Kidney capillary endothelial cell (primary cell): Measurements from ENCODE around the gene KRT28.
"Not testable (repeated sequence)": the region's sequence is repeated elsewhere in the genome, so short reads cannot be mapped to it uniquely, and the experiment has no call there.

Experiments used
- DNase-seq: peaks from one replicate; pipeline ENCODE4 v3.0.0-alpha.2; 2018; ENCODE audit warnings: low spot score

KRT28 gene

DNA sequence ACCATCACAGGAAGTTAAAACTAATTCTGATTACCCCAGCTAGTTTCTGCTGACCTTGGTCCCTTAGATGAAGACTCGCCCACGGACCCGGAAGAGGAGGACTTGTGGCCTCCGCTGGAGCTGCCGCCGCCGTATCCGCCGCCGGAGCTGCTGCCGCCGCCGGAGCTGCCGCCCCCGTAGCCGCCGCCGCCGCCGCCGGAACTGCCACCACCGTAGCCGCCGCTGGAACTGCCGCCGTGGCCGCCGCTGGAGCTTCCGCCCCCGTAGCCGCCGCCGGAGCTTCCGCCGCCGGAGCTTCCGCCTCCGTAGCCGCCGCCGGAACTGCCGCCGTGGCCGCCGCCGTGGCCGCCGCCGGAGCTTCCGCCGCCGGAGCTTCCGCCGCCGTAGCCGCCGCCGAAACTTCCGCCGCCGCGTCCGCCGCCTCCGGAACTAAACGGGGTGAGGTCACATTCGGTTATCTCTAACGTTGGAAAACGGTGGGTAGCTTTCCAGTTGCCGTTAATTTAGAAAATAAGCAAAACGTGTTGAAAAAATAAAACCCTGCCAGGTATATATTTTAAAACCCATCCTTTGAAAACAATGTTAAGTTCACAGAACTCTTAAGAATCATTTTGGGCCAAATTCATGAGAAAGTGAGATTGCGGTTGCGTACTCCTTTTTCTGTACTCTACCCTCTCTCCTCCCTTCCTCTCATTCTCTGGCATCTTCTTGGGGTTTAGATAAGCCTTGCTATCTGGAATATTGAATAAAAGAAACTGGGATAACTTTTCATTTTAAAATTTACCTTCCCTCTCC lies 19.2 kb upstream of the KRT28 start:
- peak; percentile 59 for DNase-seq

DNA sequence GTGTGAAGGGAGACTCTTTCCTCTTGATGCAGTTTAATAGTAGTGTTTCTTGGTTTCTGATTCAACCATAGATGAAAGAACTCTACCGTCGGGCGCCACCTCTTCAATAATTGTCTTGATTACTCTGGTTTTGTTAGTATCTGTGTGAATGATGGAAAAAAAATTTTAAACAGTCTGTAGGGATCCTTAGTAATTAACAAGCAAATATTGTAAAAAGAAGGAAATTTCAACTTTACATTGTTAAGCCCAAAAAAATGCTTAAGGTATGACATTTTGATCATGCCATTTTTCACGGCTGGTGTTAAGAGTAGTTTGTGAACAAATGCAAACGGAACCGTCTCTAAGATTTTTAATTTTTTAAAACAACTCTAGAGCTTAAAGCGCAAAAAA lies 18.6 kb upstream of the KRT28 start:
- no peak for DNase-seq

GRCh38 chr17:40817103-40817682 lies 17.4 kb upstream of the KRT28 start:
- no peak for DNase-seq

DNA sequence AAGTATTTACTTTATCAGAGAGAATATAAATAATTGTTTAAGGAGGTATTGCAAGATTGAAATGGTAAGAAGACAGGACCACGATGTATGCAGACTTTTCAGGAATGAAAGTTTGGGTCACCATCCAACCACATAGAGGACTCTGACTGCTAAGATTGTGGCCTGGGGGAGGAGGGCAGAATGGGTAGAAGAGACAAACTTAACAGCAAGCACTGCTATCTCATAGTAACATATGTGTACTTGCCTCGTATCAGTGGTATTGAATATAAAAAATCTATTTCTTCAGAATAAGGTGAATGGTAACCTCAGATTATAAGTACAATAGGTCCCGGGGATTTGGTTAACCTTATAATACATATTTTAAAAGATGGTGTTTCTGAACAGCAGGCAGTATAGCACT lies 16.8 kb upstream of the KRT28 start:
- no peak for DNase-seq

DNA sequence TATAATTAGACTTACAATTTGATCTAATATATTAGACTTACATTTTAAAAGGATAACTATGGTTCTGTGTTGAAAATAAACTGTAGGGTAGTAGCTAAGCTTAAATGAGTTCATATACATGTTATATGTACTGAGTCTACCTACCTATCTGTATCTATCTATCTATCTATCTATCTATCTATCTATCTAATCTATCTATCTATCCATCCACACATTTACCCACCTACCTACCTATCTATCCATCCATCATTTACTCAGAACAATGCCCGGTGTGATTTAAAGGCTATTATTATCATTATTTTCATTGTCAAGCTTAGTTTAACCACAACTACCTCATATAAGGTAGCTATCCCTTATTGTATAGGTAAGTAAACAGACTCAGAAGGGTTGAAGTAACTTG lies 15.6 kb upstream of the KRT28 start:
- no peak for DNase-seq

DNA sequence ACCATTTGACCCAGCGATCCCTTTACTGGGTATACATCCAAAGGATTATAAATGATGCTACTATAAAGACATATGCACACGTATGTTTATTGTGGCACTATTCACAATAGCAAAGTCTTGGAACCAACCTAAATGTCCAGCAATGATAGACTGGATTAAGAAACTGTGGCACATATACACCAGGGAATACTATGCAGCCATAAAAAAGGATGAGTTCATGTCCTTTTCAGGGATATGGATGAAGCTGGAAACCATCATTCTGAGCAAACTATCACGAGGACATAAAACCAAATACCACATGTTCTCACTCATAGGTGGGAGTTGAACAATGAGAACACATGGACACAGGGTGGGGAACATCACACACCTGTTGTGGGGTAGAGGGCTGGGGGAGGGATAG lies 14.9 kb upstream of the KRT28 start:
- DNase-seq = not testable (repeated sequence)

GRCh38 chr17:40813804-40814203 lies 14.0 kb upstream of the KRT28 start:
- peak; percentile 11 for DNase-seq

GRCh38 chr17:40812639-40813038 lies 12.9 kb upstream of the KRT28 start:
- DNase-seq = no peak

- DNase-seq = no peak
Measured at GRCh38 chr17:40810494-40810893, 10.7 kb upstream of the KRT28 start.

DNA sequence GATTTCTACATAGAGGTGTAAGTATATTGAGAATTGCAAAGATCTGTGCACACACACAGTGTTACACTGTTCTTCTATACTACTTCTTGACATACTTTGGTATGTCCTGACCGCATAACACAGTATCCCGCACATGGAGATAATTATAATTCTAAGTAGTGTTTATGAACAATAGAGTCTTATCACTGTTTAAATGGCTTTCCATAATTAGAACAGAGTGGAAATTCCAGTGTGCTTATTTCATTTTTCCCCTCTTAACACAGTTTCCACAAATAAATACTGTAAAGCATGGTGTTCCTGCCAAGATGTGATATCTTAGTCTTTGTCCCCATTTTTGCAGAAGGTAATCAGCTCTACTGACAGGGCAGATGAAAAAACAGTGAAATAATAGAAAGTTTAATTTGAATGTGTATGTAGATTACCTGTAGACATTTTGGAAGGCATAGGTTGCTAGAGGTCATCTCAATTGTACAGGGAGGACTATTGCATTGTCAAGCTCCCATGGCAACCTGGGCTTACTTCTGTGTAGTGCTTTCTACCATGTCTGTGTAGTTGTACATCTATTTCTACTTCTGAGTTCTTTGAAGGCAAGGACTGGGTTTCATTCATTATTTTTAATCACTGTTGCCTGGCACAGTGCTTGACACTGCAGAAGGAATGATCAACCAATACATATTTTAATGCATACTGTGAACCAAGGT lies 10.1 kb upstream of the KRT28 start:
- no peak for DNase-seq

GRCh38 chr17:40806131-40806530 lies 6.4 kb upstream of the KRT28 start:
- no peak for DNase-seq

DNA sequence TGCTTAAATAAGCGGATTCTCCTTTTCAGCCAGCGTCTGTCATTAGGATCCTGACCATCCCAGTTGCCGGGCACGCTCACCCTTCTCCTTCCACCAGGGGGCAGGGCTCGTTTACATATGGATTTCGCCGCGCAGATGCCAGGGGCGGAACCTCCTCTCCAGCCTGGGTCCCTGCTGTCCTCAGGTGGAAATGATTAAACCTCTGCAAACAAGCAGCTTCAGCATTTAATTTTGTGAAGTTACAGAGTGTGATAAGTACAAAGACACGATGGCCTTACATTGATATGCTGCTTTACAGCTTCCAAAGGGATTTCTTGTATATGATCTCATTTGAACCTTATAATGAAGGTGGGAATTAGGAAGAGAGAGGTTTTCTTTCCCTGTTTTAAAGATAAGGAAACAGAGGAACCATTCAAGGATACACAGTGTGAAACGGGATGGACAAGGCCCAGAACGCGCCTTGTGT lies 3.9 kb upstream of the KRT28 start:
- DNase-seq = peak; percentile 55

DNA sequence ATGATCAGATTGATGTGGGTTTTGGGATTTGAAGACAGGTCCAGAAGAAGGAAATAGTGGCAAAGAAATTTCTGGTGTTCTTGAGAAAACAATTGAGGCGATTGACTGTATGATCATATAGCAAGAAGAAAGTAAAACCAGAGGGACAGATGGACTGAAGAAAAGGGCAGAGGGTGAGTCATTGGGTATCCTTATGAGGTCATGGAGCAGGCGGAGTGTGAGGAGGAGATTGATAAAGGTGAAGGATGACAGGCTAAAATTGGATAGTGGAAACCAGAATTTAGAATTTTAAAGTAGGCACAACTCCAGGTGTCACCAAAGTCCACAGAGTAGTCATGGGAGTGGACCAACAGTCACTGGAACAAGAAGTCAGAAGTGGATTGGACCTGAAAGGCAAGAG lies 1.4 kb upstream of the KRT28 start:
- DNase-seq = no peak

DNA sequence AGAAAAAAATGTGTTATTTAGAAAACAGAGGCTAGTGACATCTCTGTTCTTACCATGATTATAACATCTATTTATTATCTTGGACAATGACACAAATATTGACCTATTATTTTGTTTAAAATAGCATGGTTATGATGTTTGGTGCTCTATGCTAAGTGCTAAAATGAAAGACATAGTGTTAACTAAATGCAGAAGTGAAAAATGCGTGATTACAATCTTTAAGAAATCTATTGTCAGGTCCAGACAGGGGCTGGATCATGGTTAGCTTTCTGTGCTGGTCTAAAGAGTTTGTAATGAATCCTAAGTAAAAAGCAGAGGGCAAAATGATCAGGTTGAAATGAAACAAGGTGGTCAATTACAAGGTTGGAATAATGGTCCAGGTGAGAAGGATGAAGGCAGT lies 622 bp upstream of the KRT28 start:
- no peak for DNase-seq

GRCh38 chr17:40796846-40797245 lies 2.9 kb downstream of the KRT28 start:
- DNase-seq = no peak

DNA sequence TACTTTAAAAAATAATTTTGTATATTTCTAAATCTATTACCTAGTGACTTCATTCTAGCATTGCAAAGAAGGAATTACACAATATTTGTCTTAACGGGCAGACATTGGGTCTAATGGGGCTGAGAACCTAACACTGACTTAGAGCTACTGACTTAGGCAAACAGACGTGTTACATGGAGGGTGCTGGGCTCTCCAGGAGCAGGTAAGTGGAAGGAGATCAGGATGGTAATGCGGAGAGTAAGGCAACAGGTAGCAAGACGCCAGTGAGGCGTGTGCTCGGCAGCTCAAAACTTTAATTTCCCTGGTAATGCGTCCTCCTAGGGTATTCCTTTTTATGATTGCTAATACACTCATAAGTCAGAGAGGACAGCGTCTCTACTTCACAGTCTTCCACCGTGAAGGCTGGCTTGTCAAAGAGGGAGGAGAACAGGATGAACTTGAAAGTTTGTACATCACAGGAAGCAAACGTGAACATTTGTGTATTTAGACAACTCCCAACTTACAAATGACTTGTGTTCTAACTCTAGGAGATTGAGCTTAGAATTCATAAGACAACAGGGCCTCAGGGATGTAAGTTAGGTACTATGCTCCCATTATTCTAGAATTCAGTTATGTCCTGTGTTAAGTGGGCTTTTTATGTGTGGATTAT lies 4.6 kb downstream of the KRT28 start:
- no peak for DNase-seq

GRCh38 chr17:40794466-40794865 lies 5.3 kb downstream of the KRT28 start:
- no peak for DNase-seq

GRCh38 chr17:40793832-40794231 lies 5.9 kb downstream of the KRT28 start:
- DNase-seq = no peak

DNA sequence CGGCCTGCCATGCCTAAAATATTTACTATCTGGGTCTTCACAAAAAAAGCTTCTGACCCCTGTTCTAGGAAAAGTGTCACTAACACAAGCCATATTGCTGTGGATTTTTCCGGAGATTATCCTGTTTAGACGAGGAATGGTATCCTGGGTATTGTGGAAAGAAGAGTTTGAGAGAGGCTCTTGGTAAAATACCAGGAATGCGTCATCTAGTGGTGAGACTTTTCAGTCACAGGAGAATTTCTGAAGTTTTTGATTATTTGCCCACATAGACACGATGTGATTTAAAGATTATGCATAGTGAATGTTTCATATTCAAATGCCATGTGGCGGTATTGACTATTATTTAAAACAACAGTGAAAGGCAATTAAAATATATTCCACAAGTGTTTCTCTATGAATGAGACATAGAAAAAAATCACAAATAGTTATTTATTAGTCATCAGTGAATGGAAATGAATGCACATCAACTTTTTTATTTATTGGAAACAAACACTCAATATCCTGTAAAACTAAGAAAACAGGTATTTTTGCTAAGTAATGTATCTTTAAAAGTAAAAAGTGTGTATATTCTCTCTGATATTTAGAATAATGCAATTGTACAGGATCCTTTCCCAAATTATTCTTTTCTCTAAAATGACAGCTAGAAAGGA lies 7.8 kb downstream of the KRT28 start:
- DNase-seq = peak; percentile 41

GRCh38 chr17:40791111-40791510 lies 8.6 kb downstream of the KRT28 start:
- no peak for DNase-seq

DNA sequence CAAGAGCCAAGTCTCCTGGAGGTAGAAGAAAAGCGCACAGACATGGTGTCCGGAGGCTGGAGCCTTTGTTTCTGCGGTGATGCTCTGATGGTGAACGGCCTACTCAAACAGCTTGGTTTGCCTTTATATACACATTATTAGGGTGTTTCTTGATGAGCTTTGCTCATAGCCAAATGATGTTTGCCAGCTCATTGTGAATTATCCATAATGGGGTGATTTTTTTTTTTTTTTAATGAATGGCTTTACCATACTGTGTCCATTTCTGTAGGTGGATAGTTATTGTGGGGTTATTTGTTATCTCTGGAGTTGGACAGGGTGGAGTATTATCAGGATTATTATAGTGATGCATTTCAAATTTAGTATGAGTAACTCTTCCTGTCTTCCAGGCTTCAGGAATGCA lies 17.3 kb downstream of the KRT28 start, which contains the start of gene KRT27:
Gene KRT27 (minus strand): TSS at position 101 of the 400 bp plus-strand sequence. CDS start 57 bp downstream, at position 44.
- no peak for DNase-seq
